A549 (cell line): ENCODE results near the gene ZMYND8. TPM values are rescaled to one million over a fixed set of nuclear protein-coding genes. Genes with fewer than 3 reads are reported as not detected.
A peak's percentile ranks its signal among the peaks of the same experiment; 100 is the strongest.

ENCODE experiments used
- ATAC-seq, 2 experiments: fragments of 200-7000 bp in 1 of 2; fragments of >200 bp in 1 of 2; cut with Nextera tagmentation in 1 of 2; cut with Tn5 transposase in 1 of 2; 3 replicates each; pipeline versions ENCODE4 v1.8.0 to v1.9.1; 2018 to 2020; ENCODE audit warnings: mild to moderate bottlenecking in 1 of 2, moderate library complexity in 1 of 2
- CTCF ChIA-PET: fragments of 300-600 bp; sonication (Branson Sonifier 250); formaldehyde crosslinking; extraction: SDS; loops from one replicate; lab custom pipeline; 2021; ENCODE audit warnings: antibody characterized with exemption, inconsistent platforms; lab: Yijun Ruan, JAX
- POLR2A ChIA-PET: fragments of 350-600 bp; formaldehyde crosslinking; extraction: SDS; loops from one replicate; lab custom pipeline; 2021; ENCODE audit warnings: antibody characterized with exemption, inconsistent platforms; lab: Yijun Ruan, JAX
- DNase-seq, 2 experiments: peaks; one replicate each; pipeline versions ENCODE4 v3.0.0 to v3.0.0-alpha.2; 2011 to 2016; ENCODE audit warnings: low read depth in 1 of 2, low spot score in 1 of 2
- FAIRE-seq: peaks from 2 replicates; lab custom pipeline; 2011; peaks lifted over from hg19 to GRCh38; lab: Jason Lieb, UNC
- H3K27ac ChIP-seq, 2 experiments: fragments of >200 bp; sonication (Bioruptor Twin); formaldehyde crosslinking; 3 replicates each; pipeline ENCODE4 v1.5.1; 2016 to 2017
- H3K4me1 ChIP-seq: fragments of >200 bp; sonication (Bioruptor Twin); formaldehyde crosslinking; 3 replicates; pipeline ENCODE4 v1.6.1; 2016
- H3K4me2 ChIP-seq: fragments of >200 bp; sonication (Bioruptor Twin); formaldehyde crosslinking; 3 replicates; pipeline ENCODE4 v1.6.1; 2016
- H3K4me3 ChIP-seq: fragments of >200 bp; sonication (Bioruptor Twin); formaldehyde crosslinking; 3 replicates; pipeline ENCODE4 v1.5.1; 2016
- H3K9me3 ChIP-seq: fragments of >200 bp; sonication (Bioruptor Twin); formaldehyde crosslinking; 3 replicates; pipeline ENCODE4 v1.6.1; 2016
- BHLHE40 ChIP-seq: IDR thresholded peaks from 2 replicates; pipeline ENCODE4 v1.6.1; 2012; ENCODE audit warnings: low read depth, low read length, inconsistent platforms
- CHD2 ChIP-seq: fragments of 150-350 bp; IDR thresholded peaks from 2 replicates; pipeline ENCODE4 v1.6.1; 2014; ENCODE audit warnings: low read length; ENCODE audit not compliant: partially characterized antibody
- E2F6 ChIP-seq: IDR thresholded peaks from 2 replicates; pipeline ENCODE4 v1.6.1; 2012; ENCODE audit warnings: low read depth, borderline replicate concordance
- EHMT2 ChIP-seq: fragments of 200-600 bp; sonication (generic); IDR thresholded peaks from 2 replicates; pipeline ENCODE4 v1.6.1; 2016; ENCODE audit warnings: antibody characterized with exemption, low read depth, mild to moderate bottlenecking, moderate library complexity
- EP300 ChIP-seq, 2 experiments: fragments of >200 bp; sonication (Bioruptor Twin); formaldehyde crosslinking; IDR thresholded peaks; 2 replicates in 1 of 2; 3 replicates in 1 of 2; pipeline ENCODE4 v1.6.1; 2016 to 2017
- ESRRA ChIP-seq: fragments of 150-350 bp; IDR thresholded peaks from 2 replicates; pipeline ENCODE4 v1.6.1; 2014; ENCODE audit warnings: mild to moderate bottlenecking, low read length, borderline replicate concordance
- FOSB ChIP-seq: fragments of 250-450 bp; sonication (Bioruptor Pico); IDR thresholded peaks from 2 replicates; pipeline ENCODE4 v1.5.0; 2020; ENCODE audit warnings: mild to moderate bottlenecking, moderate library complexity
- FOSL2 ChIP-seq, 2 experiments: fragments of 450-650 bp in 1 of 2; fragments of >200 bp in 1 of 2; sonication (Bioruptor Twin) in 1 of 2; formaldehyde crosslinking; IDR thresholded peaks; 2 replicates each; pipeline versions ENCODE4 v1.5.0 to v1.6.1; 2016 to 2020; ENCODE audit warnings: mild to moderate bottlenecking in 1 of 2, moderate library complexity in 1 of 2
- HDAC2 ChIP-seq: fragments of 200-600 bp; sonication (generic); IDR thresholded peaks from 2 replicates; pipeline ENCODE4 v1.6.1; 2016
- HEYL ChIP-seq: fragments of 250-450 bp; sonication (Bioruptor Pico); IDR thresholded peaks from 2 replicates; pipeline ENCODE4 v1.8.0; 2021; ENCODE audit warnings: mild to moderate bottlenecking, moderate library complexity
- HOXB13 ChIP-seq: fragments of 250-450 bp; sonication (Bioruptor Pico); IDR thresholded peaks from 2 replicates; pipeline ENCODE4 v1.5.0; 2020; ENCODE audit warnings: low read depth, mild to moderate bottlenecking, moderate library complexity
- JUN ChIP-seq, 2 experiments: fragments of >200 bp; sonication (Bioruptor Twin); formaldehyde crosslinking; IDR thresholded peaks; 2 replicates in 1 of 2; 3 replicates in 1 of 2; pipeline ENCODE4 v1.6.1; 2016 to 2017
- JUNB ChIP-seq: fragments of >200 bp; sonication (Bioruptor Twin); formaldehyde crosslinking; IDR thresholded peaks from 2 replicates; pipeline ENCODE4 v1.6.1; 2016
- MAFK ChIP-seq: fragments of 450-650 bp; IDR thresholded peaks from 2 replicates; pipeline ENCODE4 v1.6.1; 2014; ENCODE audit not compliant: partially characterized antibody
- NFE2L2 ChIP-seq: fragments of 150-350 bp; conservative IDR thresholded peaks from 2 replicates; pipeline ENCODE4 v1.6.1; 2014; ENCODE audit warnings: low read length
- PBX3 ChIP-seq: IDR thresholded peaks from 2 replicates; pipeline ENCODE4 v1.6.1; 2012
- PHF8 ChIP-seq: fragments of 200-600 bp; sonication (generic); IDR thresholded peaks from 2 replicates; pipeline ENCODE4 v1.6.1; 2016; ENCODE audit warnings: low read depth, mild to moderate bottlenecking, antibody characterized with exemption, moderate library complexity, borderline replicate concordance
- SREBF2 ChIP-seq: fragments of 450-650 bp; IDR thresholded peaks from 2 replicates; pipeline ENCODE4 v1.6.1; 2014; ENCODE audit warnings: mild to moderate bottlenecking, moderate library complexity
- TFCP2L1 ChIP-seq: fragments of 250-450 bp; sonication (Bioruptor Pico); IDR thresholded peaks from 2 replicates; pipeline ENCODE4 v1.5.0; 2021; ENCODE audit warnings: mild to moderate bottlenecking
- TP53 ChIP-seq: fragments of 250-450 bp; sonication (Bioruptor Pico); IDR thresholded peaks from 2 replicates; pipeline ENCODE4 v1.5.0; 2021; ENCODE audit warnings: mild to moderate bottlenecking, moderate library complexity
- ZFP36 ChIP-seq: fragments of 450-650 bp; IDR thresholded peaks from 2 replicates; pipeline ENCODE4 v1.6.1; 2014; ENCODE audit warnings: borderline replicate concordance; ENCODE audit not compliant: partially characterized antibody
- WGBS: methylation state at CpG from one replicate; pipeline ENCODE4 v1.1.6; 2017; ENCODE audit errors: missing lambda C conversion rate; 5-methylcytosine and 5-hydroxymethylcytosine counted together
- polyA plus RNA-seq, 4 experiments: library from polyadenylated mRNA; depleted of rRNA in 3 of 4; stranded (reverse); fragments of >200 nt; fragmentation: RNase III in 1 of 4; extraction: RNeasy Plus Mini Kit Qiagen cat#74134 plus additional on column Dnase treatment in 1 of 4; gene quantifications; 2 replicates in 3 of 4; 3 replicates in 1 of 4; pipeline ENCODE4 v1.2.3, GENCODE V29; 2011 to 2017

ZMYND8 gene
- polyA plus RNA-seq, 2 of the 4 experiments (the other 2 are of a cell fraction) = 10.4 to 24.9 TPM

- H3K4me3 ChIP-seq = no peak overlapping the region
- CTCF ChIA-PET = interaction anchor here (3.0 to 6.9 kb wide), 2 partner anchors 10 to 100 kb away, joined by 17 to 74 read pairs; no protein-coding TSS in a partner anchor
- 61% methylated on average over 2 of the region's 2 CpGs for WGBS
- no peak for FAIRE-seq
- TF ChIP-seq HDAC2 (no peak), CHD2 (no peak), ZFP36 (peak; percentile 90), BHLHE40 (no peak), PHF8 (no peak), HOXB13 (CRISPR knock-in tag) (no peak)
- TF ChIP-seq, all 56 proteins: peak for 1
- H3K27ac ChIP-seq = peak overlapping the region; percentile 70 to 92
- ATAC-seq = no peak
- no peaks in the 10 kb centered on the region for H3K9me3 ChIP-seq
- POLR2A ChIA-PET = interaction anchor here (1.7 kb wide), 1 partner anchor 14 kb away, joined by 6 read pairs; no protein-coding TSS in a partner anchor
- DNase-seq = no peak
- peaks cover 46% of the 10 kb centered on the region for H3K4me1 ChIP-seq
- peak overlapping the region; percentile 38 for H3K4me2 ChIP-seq
Measured at GRCh38 chr20:47373206-47373733, 16.8 kb upstream of the ZMYND8 start.

GRCh38 chr20:47370850-47371782, 14.6 kb upstream of the ZMYND8 start:
- H3K4me2 ChIP-seq = peak overlapping the region; percentile 36; the same call in 1 of the 3 replicates
- POLR2A ChIA-PET = no interaction called here
- no peak for FAIRE-seq
- CTCF ChIA-PET = interaction anchor here (0.8 to 6.9 kb wide), 5 partner anchors 12 to 175 kb away, joined by 3 to 74 read pairs (median 5); partner anchors contain the start of gene ZMYND8
- peak overlapping the region; percentile 70 to 92 for H3K27ac ChIP-seq
- WGBS = 71% methylated on average over 12 of the region's 15 CpGs
- DNase-seq = peak in 1 of 2 experiments; percentile 43
- H3K4me1 ChIP-seq = peaks cover 32% of the 10 kb centered on the region
- TF ChIP-seq PHF8 (no peak), ESRRA (no peak), FOSL2 (IDR thresholded peaks at IDR 0.05) (no peak), FOSL2 (CRISPR knock-in tag; IDR thresholded peaks at IDR 0.05) (peak; percentile 47)
- no peaks in the 10 kb centered on the region for H3K9me3 ChIP-seq
- H3K4me3 ChIP-seq = no peak overlapping the region
- peak; percentile 75 to 77; a peak in 5 of 6 replicates for ATAC-seq

- H3K27ac ChIP-seq = peak overlapping the region; percentile 59 to 92; a peak in 5 of 6 replicates
- no peak overlapping the region for H3K4me3 ChIP-seq
- H3K9me3 ChIP-seq = no peaks in the 10 kb centered on the region
- CTCF ChIA-PET = interaction anchor here (0.8 to 6.9 kb wide), 6 partner anchors 11 to 174 kb away, joined by 3 to 74 read pairs (median 5); partner anchors contain the start of gene ZMYND8
- ATAC-seq = no peak
- WGBS = 96% methylated on average over 10 of the region's 10 CpGs
- H3K4me2 ChIP-seq = no peak overlapping the region
- peaks cover 32% of the 10 kb centered on the region for H3K4me1 ChIP-seq
- POLR2A ChIA-PET = no interaction called here
- no peak for FAIRE-seq
- TF ChIP-seq PBX3 (no peak), TP53 (no peak), NFE2L2 (no peak), TFCP2L1 (CRISPR knock-in tag) (no peak), FOSB (CRISPR knock-in tag) (no peak), CHD2 (no peak), EHMT2 (no peak), JUN (IDR thresholded peaks at IDR 0.05) (no peak), EP300 (IDR thresholded peaks at IDR 0.05) (no peak), E2F6 (no peak), PHF8 (no peak), HEYL (no peak), SREBF2 (no peak), MAFK (no peak), JUNB (no peak)
- TF ChIP-seq, all 56 proteins: peak for 0
- DNase-seq = no peak
Measured at GRCh38 chr20:47370214-47370613, 13.7 kb upstream of the ZMYND8 start.
